SK-N-MC (cell line): ENCODE data around the gene ADRB2.

Source experiments
- EZH2 ChIP-seq: fragments of 200-600 bp; sonication (generic); IDR thresholded peaks from one replicate; pipeline ENCODE4 v1.6.1; 2017; ENCODE audit warnings: antibody characterized with exemption
- FOXP2 ChIP-seq: optimal IDR thresholded peaks from 2 replicates; pipeline ENCODE3; 2011; ENCODE audit warnings: mild to moderate bottlenecking, moderate library complexity; ENCODE audit not compliant: insufficient read depth; ENCODE audit errors: extremely low read length, control extremely low read depth
- POLR2AphosphoS5 ChIP-seq: IDR thresholded peaks from 2 replicates; pipeline ENCODE4 v1.6.1; 2012; ENCODE audit warnings: mild to moderate bottlenecking, low read depth, low read length, borderline replicate concordance

GRCh38 chr5:148858106-148858505, 31.7 kb downstream of the ADRB2 start:
- no peak for TF ChIP-seq POLR2AphosphoS5
- TF ChIP-seq EZH2, result no peak
- TF ChIP-seq FOXP2, result no peak
